Stimulated activated CD8-positive, alpha-beta memory T cell treated with anti-CD3 and anti-CD28 coated beads, Interleukin-15, amount 100 ng/mL, for 48 hours (primary cell): ENCODE results near the gene GPR52.
"Not testable (repeated sequence)": the region's sequence is repeated elsewhere in the genome, so short reads cannot be mapped to it uniquely, and the experiment has no call there.

Source experiments
- DNase-seq, 2 donors: peaks; one replicate each; pipeline ENCODE4 v3.0.0-alpha.2; 2020; ENCODE audit warnings: low read depth in 2 of 2

Gene GPR52, protein sequence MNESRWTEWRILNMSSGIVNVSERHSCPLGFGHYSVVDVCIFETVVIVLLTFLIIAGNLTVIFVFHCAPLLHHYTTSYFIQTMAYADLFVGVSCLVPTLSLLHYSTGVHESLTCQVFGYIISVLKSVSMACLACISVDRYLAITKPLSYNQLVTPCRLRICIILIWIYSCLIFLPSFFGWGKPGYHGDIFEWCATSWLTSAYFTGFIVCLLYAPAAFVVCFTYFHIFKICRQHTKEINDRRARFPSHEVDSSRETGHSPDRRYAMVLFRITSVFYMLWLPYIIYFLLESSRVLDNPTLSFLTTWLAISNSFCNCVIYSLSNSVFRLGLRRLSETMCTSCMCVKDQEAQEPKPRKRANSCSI

DNA sequence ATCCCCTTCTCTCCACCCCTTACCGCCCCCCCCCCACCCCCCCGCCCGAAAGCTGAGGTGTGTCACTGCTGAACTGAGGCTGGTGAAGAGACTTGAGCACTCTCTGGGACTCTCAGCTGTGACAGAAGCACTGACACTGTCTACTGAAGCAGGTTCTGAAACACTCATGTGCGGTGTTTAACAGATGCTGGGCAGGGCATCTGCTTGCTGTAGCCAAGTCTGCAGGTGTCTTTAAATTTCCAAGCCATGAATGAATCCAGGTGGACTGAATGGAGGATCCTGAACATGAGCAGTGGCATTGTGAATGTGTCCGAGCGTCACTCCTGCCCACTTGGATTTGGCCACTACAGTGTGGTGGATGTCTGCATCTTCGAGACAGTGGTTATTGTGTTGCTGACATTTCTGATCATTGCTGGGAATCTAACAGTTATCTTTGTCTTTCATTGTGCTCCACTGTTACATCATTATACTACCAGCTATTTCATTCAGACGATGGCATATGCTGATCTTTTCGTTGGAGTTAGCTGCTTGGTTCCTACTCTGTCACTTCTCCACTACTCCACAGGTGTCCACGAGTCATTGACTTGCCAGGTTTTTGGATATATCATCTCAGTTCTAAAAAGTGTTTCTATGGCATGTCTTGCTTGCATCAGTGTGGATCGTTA lies at the start of gene GPR52:
TSS of gene GPR52 (plus strand) at position 99 of the 665 bp plus-strand sequence. CDS start at position 247, 148 bp downstream.
- no peak for DNase-seq

GRCh38 chr1:174398246-174398645 lies 49.5 kb upstream of the GPR52 start:
- DNase-seq: peak in 1 of 2 donors; percentile 4

DNA sequence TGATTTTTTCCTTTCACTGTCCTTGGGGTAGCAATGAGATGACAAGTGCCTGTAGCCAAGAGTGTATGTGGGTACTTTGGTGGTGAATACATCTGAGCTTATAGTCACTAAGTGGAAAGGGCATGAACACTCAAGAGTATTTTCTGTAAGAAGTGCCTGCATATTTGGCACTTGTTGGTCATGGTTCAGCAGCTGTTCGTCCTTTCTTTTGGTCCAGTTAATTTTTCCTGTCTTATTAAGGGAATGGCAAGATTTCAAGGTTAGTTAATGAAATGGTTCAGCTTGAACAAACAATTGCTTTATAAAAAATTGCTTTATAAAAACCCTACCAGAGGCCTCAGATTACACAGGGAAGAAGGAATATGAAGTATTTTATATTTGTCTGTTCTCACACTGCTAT lies 48.6 kb upstream of the GPR52 start:
- DNase-seq: no peak

DNA sequence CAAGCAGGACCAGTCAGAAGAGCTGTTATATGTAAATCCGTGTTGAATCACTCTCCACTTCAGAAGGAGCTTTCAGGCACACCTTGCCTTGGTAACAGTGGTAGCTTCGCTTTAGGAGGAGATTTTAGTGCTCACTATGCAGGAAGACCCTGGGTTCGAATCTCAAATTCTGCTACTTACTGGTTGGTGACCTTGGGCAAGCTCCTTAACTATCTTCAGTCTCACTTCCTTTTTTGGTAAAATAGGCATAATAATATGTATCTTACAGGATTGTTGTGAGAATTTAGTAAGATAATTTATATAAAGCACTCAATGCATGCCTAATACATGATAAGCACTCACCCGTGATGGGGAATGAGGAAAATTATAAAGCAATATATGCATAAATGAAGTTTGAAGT lies 46.7 kb upstream of the GPR52 start:
- DNase-seq: no peak

DNA sequence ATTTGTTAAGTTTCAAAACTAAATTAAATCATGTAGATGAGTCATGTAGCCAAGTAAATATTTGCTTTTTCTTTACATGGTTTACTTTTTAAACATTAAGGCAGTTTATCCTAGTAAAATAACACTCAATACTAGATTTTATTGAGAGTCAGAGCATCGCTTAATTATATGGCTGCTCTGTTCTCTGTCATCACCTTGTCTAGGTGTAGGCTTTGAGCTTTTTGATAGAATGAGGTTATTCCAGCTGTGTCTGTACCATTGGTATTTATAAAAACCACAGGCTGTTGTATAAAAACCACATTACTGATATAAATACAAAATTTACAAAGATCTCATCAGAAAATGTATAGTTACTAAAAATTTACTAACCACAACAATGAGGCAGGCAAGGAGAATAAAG lies 42.5 kb upstream of the GPR52 start:
- no peak for DNase-seq

- DNase-seq: no peak
Observed at GRCh38 chr1:174406421-174406820, 41.3 kb upstream of the GPR52 start.

- DNase-seq: no peak
Observed at GRCh38 chr1:174407665-174408064, 40.1 kb upstream of the GPR52 start.

DNA sequence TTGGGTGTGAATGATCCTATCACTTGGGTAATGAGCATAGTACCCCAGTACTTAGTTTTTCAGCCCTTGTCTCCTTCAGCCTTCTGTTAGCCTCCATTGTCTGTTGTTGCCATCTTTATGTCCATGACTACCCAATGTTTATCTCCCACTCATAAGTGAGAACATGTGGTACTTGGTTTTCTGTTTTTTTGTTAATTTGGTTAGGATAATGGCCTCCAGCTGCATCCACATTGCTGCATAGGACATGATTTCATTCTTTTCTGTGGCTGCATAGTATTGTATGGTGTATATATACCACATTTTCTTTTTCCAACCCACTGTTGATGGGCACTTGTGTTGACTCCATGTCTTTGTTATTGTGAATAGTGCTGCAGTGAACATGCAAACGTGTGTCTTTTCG lies 39.6 kb upstream of the GPR52 start:
- DNase-seq: no peak

- not testable (repeated sequence) for DNase-seq
Observed at GRCh38 chr1:174409801-174410200, 38.0 kb upstream of the GPR52 start.

DNA sequence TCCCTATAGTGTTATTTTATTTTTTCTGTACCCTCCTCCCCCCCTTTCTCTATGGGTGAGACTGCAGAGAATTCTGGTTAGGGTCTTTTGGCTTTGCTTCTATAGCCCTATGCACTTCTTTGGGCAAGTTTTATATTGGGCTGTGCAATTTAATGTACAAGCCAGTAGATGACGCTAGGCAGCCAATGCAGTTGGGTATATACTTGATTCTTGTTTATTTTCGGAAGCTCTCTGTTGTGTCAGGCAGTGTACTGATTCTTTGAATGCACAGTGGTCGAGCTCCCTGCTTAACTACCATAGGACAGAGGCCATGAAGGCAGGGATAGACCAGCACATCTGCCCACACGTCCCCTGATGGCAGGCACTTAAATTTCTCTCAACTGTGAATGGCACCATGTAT lies 34.1 kb upstream of the GPR52 start:
- no peak for DNase-seq

DNA sequence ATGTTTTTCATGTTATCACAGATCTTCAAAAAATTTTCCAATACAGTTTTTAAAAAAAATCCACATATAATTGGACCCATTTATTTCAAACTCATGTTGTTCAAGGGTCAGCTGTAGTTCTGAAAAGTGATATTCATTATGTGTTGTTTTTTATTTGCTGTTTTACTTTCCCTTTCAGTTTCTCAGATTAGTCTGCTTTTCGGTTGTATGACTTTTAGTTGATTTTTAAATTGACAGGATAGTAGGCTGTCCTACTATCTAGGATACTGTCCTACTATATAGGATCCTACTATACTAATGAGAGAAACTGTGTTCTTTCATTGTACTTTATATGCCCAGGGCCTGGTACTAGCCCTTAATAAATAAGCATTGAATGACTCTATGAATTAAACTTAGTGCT lies 33.6 kb upstream of the GPR52 start:
- DNase-seq: no peak

DNA sequence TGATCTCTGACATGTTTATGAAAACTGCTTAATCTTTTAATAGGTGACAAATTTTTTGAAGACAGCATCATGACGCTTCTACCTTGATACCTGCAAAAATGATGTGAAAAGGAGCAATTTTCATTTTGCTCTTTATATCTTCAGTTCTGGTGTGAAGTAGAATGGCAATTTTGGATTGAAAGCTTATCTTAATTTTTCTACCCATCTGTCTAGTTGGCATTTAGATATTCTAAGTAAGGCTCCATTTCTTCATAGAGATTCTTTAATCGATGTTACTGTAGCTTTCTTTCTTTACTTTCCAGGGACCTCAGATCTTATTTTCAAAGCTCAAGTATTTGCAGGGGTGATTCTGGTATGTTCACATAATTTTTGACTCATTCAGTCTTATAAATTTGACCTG lies 32.3 kb upstream of the GPR52 start:
- no peak for DNase-seq

DNA sequence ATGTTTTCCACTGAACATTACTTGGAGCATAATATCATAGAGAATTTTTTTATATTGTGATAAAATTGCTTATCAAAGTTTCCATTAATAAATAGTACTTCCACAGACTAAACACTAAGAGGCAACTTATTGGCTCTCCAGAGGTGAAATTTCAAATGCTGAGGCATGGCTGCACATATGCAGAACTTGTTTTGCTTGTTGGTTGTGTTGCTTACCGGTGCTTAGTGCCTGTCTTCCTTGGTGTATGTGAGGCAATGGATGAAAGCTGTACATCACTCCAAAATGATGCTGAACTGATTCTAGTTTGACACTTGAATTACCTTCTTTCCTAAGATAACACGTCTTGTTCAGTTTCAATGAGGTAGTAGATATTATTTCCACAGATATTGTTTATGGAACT lies 29.8 kb upstream of the GPR52 start:
- DNase-seq: no peak

- no peak for DNase-seq
Observed at GRCh38 chr1:174425121-174425520, 22.6 kb upstream of the GPR52 start.

DNA sequence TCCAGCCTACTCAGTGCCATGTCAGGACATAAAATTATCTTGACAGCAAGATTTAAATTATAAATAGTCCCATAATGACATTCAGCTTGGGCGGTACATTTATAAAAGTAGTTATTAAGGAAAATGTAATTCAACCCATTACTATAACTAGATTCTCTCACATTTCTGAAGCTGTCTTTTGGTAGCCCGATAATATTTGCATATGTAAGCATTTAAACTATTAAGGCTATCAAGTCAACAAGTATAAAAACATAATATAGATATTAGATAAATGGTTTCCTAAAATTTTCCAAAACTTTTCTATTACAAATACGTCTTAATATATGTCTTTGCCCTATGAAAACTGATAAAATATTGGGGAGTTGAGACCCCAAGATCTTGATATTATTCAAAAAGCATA lies 21.6 kb upstream of the GPR52 start:
- no peak for DNase-seq

DNA sequence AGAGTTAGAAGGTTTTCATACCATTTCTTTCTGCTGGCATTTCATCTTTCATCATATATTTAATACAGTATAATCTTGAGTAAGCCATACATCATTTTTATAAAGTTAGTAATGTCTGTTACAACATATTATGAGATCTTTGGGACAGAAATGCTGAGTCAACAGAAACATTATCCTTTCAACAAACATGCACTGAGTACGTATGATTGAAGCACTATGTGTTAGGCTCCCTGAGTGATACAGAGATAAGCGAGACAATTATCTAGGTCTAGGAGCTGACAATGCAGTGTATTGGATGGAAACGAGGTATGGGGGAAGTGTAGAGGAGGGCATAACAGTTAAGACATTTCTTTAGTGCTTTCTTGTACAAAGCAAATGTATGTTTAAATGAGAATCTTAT lies 19.7 kb upstream of the GPR52 start:
- no peak for DNase-seq

- DNase-seq: no peak
Observed at GRCh38 chr1:174428739-174429138, 19.0 kb upstream of the GPR52 start.

DNA sequence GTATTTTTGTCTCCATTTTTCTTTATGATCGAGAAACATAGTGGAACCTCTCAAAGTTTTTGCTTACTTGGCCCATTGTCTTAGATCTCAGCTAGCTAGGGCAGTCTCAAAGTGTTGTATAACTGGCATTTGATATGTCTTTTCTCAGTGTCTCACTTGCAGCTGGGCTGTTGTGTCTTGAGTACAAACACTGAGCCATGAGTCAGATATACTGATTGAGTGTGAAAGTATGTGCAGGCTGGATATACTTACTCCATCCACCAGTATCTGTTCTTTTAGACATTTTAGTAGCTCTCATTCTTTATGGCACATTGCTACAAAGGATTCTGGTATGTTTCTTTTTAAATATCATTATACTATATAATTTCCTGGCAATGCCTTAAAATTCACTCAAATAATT lies 14.3 kb upstream of the GPR52 start:
- no peak for DNase-seq

DNA sequence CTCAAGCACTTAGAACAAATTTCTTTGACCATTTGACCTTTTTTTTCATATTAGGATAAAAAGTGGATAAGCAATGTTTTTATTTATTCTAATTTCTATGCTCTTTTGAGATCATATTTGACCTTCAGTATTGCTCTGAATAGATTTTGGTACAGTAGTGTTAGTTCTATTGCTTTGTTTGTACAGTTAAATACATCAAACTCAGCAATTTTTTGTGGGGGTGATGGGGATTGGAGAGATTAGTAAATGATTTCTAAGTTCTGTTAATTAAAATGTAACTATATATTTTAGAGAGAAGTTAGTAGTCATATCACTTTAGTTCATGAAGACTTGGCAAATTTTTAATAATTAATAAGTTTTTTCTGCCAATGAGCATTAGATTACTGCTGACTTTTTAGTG lies 2.4 kb upstream of the GPR52 start:
- DNase-seq: no peak

DNA sequence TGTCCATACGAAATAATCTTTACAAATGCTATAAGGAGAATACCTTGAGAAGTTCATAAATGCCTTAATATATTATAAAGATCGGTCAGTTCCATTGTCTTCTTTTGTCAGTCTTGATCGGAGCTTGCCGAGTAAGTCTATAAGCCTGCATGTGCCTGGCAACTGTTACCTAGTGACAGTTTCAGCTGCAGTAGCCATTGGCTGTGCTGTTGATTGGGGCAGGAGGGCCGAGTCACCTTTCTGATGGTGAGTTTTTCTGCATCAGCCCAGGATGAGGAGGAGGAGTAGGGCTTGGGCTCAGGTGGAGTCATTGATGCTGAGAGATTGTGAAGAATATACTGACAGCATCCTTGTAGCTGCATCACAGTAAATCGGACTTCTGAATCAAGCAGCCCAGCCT lies 1.9 kb upstream of the GPR52 start:
- no peak for DNase-seq

GRCh38 chr1:174448531-174448883 lies 743 bp downstream of the GPR52 start:
- DNase-seq: no peak

- no peak for DNase-seq
Observed at GRCh38 chr1:174448974-174449373, 1.2 kb downstream of the GPR52 start.

DNA sequence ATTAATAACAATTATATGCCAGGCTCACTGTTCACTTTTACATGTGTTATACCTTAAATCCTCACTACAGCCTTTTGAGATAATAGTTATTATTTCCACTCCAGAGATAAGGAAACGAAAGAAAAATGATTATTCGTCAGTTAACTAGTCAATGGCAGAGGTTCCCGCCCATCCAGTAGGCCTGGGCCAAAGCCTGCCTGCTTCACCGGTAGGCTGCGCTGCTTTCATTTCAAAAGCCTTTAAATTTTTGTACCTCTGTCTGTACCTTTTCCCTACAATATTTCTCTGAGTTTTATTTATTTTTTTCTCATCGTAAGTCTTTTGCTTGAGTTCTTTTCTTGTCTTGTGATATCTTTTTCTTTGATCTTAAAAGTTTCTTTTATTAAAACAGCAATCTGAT lies 3.6 kb downstream of the GPR52 start:
- DNase-seq: no peak

DNA sequence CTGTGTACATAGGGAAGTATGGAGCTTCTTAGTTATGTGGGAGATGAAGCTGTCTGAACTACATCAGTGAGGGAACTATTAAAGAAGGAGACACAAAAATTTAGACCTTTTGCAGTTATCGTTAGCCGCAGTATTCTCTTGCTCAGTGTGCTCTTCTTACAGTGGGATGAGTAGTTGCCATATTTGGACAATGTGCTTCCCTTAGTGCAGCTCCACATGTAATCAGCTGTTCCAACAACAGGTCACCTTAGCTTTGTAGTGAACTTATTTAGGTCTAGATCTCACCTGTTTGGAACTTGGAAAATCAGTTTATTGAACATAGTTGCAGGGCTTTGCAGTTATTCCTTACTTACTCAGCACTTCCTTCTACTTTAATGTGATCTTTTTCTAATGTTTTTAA lies 18.1 kb downstream of the GPR52 start:
- DNase-seq: no peak
